Limb (tissue), 2 donors: ENCODE measurements around the gene PTPN20.
"Not testable (repeated sequence)": the region's sequence is repeated elsewhere in the genome, so short reads cannot be mapped to it uniquely, and the experiment has no call there.

ENCODE experiments used
- DNase-seq, 2 donors: peaks; one replicate each; pipeline ENCODE4 v3.0.0-alpha.2; 2016; ENCODE audit errors: extremely low spot score in 2 of 2

Gene PTPN20

DNA sequence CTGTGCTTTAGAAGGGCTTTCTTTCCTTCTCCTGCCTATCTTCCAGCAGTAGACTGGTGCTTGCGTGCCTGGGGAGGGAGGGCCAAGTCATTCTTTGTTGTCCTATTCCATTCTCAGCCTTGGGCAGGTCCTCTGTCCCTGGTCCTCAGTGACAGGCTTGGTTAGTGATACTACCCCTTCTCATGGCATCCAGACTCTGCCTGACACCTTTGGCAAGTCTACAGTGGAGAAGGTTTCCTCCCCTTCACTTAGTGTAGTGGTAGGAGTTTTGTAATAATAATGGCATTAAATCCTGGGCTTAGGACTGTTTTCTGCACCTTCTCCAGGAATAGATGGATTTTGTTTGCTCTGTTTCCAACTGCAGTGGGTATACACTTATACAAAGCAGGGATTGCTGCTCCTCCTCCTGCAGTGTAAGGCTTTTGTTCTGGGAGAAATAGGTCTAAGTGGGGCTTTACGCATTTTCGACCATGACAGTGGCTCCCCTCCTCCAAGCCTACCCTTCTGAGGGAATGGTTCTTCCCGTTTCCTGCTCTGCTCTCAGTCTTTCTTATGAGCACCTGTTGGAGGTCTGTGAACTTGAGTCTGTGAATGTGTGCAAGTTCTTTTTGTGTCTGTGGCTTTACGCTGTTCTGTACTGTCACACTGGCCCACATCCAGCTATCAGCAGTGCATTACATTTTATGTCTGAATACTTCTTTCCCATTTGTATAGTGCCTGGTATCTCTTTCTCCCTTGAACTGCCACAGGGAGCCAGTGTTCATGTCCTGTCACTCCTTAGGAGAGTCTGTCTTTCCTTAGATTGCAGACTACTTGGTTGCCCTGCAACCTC, 37.7 kb downstream of the PTPN20 start:
- DNase-seq, result not testable (repeated sequence)

DNA sequence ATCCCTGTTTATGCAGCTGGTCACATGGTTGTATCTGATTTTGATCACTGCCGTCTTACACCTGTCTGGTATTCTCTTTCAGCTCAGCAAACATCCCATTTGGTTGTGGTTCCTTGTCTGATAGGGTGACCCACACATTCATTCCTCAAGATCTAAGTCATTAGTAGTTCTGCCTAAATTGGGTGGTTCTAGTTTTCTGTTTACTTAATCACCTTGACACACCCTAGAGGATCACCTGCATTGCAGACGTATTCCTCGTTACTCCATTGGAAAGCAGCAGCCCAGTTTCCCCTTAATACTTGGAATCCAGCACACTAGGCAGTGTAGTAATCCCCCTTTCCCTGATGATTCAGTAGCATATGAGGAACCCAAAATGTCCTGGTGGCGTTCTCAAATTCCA, 41.3 kb downstream of the PTPN20 start:
- DNase-seq, result not testable (repeated sequence)

DNA sequence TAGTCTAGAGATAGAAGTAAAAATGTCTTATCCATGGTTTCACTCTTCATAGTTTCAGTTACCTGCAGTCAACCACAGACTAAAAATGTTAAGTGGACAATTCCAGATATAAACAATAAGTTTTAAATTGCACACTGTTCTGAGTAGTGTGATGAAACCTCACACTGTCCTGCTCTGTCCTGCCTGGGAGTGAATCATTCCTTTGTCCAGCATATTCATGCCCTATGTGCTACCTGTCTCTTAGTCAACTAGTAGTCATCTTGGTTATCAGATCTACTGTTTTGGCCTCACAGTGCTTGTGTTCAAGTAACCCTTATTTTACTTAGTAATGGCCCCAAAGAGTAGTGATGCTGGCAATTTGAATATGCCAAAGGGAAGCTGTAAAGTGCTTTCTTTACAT, 49.5 kb downstream of the PTPN20 start:
- not testable (repeated sequence) for DNase-seq

DNA sequence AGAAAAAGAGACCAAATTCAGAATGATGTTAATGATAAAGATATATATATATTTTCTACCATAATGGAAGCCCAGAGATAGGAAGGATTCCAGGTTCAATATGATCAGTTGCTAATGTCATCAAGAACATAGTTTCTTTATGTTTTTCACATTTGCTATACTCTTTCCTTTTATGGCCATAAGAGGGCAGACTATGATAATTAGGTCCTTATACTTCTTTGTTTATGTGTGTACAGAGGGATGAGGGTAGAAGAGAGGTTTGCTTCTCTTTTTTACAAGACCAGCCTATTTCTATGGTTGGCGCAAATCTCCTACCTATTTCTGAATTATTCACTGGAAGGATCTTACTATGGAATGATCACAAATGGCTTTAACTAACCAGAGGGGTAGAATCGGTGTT, 52.1 kb downstream of the PTPN20 start:
- not testable (repeated sequence) for DNase-seq

DNA sequence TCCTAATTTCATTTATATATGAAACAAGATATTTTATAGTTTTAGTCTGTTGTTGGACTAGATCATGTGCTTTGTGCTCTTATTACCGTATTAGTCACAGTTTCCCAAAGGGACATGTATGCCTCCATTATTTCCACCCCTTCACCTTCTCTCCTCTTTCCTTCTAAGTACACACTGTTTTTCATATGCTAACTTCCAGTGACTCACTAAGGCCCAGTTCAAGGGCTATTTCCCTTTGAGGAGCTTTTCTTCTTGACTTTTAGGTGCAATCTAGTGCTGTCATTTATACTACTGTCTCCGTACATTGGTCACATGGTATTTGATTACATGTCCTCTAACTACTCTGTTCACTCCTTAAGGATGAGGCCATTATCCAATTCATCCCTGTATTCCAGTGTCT, 55.8 kb downstream of the PTPN20 start:
- DNase-seq, result not testable (repeated sequence)

DNA sequence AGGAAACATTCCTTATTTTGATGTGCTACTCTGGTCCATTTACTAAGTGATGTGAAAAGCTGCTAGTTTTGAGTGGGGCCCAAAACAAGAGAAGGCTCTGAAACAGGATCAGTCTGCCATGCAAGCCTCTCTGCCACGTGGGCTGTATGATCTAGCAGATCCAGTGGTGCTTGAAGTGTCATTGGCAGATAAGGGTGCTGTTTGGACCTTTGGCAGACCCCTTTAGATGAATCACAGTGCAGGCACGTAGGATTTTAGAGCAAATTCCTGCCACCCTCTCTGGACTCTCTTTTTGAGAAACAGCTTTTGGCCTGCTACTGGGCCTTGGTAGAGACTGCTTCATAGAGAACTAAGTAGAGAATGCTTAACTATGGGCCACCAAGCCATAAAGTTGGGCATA, 69.0 kb downstream of the PTPN20 start:
- DNase-seq, result not testable (repeated sequence)

DNA sequence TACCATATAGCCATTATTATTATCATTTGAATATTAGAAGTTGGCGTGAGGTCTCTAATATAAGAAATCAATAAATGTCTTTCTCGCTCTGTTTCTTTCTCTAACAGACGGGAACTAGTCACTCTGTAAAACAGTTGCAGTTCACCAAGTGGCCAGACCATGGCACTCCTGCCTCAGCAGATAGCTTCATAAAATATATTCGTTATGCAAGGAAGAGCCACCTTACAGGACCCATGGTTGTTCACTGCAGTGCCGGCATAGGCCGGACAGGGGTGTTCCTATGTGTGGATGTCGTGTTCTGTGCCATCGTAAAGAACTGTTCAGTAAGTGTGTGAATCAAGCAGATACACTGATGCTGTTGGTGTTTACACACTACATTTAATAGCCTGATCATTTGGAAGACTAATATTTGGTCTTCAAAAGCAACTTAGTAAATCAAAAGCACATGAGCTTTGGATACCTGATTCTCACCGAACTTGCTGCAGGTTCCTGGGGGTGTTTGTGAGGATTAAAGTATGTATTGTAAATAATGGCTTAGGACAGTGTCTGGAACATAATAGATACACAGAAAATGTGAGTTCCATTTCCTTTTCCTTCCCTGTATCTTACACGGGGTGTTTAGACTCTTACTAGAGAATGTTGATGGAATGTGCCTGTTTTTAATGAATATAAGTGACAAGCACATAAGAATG, 76.2 kb downstream of the PTPN20 start:
- DNase-seq, result not testable (repeated sequence)

DNA sequence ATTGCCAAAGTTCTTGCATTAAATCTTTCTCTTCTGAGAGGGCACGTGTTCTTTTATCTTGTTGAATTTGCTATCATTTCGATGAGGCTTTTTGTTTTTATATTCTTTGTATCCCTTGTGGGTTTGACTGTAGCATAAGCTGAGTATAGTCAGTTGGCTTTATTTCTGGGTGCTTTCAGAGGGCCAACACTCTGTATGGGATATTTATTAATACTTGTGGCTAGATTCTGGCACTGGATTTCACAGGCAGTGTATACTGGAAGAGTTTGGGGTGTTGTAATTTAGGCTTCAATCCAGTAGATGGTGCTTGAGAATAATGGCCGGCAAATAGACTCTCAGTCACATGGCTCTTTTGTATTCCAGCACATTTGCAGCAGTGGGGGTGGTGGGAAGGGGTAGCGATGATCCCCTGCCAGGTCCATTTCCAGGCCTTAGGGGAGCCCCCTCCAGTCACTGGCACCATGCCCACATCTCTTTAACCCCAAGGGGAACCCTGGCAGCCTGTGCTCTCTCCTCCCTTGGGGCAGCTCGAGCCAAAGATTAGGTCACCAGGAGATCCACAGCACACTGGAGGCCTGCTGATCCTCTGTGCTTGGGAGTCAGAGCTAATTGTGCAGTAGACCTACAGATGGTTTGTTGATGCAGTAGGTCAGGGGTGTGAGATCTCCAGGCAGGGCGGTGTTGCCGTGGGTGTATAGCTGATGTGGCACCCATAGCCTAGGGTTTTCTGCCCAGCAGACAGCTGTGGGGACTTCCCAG, 81.8 kb downstream of the PTPN20 start:
- DNase-seq, result peak in 1 of 2 donors; percentile 23

DNA sequence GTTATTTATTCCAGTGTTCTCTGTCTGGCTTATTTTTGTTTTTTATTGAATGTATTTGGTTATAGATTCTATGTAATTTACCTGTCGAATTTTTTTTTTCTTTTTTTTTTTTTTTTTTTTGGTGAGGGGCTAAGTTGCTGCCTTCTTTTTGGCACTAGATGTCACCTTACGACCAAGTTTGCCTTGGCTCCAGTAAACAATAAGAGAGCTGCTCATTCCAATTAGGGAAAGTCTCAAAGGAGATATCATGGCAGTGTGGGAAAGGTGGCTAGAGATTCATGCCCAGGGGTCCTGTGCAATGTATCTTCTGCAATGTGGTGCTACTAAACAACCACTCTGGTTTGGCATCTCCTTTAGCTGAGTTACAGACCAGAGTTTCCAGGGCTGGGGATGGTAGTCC, 84.0 kb downstream of the PTPN20 start:
- DNase-seq, result no peak

DNA sequence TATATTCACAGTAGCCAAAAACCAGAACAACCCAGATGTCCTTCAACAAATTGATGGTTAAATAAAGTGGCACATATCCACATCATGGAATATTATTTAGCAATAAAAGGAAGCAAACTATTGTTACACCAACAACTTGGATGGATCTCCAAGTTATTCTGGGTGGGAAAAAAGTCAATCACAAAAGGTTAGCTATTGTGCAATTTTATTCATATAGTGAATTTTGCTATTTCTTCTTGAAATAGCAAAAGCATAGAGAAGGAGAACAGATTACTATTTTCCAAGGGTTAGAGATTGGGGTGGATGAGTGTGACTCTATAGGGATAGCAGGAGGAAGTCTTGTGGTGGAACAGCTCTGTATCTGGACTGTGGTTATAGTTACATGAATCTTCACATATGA, 87.0 kb downstream of the PTPN20 start:
- DNase-seq, result no peak

DNA sequence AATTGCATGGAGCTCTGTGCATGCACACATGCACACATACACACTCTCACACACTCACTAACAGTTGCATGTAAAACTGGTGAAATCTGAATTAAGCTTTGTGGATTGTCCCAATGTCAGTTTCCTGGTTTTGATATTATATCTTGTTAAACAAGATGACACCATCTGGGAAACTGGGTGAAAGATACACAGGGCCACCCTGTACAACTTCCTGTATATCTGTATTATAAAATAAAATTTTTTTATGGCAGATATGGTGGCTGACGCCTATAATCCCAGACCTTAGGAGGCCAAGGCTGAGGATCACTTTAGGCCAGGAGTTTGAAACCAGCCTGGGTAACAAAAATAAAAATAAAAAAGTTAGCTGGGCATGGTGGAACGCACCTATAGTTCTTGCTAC, 87.4 kb downstream of the PTPN20 start:
- no peak for DNase-seq

DNA sequence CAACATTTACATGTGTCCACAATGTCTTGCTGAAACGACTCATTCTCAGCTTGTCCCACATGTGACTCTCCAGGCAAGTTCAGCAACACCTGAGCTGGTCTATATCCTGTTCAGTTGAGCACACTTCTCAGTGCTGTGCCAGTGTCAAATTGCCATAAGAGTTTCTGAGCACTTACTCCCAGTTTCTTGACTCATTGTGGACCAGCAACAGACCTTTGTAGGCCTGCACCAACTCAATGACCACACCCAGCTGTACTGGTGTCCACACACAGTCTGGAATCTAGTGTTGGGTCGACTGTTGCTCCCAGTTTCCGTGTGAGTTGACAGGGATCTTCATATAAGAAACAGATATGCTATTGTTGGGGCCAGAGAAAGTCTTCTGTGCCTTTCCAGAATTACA, 88.0 kb downstream of the PTPN20 start:
- DNase-seq, result no peak

DNA sequence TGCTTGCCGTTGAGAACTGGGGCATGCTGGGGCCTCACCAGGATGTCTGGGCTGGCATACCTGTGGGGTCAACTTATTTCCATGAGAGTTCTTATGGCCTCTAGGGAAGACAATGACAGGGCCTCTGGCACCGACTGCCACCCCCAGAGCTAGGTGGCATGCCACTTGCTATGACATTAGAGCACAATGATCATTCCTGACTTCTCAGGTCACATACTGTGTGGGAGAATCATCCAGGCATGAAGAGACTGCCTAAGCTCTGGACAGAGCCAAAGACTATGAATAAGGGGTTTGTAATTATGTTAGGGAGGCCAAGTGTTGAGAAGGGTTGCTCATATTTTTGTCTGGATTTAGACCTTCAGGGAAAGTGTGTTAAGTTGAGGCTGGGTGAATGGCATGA, 97.5 kb downstream of the PTPN20 start:
- DNase-seq, result no peak

DNA sequence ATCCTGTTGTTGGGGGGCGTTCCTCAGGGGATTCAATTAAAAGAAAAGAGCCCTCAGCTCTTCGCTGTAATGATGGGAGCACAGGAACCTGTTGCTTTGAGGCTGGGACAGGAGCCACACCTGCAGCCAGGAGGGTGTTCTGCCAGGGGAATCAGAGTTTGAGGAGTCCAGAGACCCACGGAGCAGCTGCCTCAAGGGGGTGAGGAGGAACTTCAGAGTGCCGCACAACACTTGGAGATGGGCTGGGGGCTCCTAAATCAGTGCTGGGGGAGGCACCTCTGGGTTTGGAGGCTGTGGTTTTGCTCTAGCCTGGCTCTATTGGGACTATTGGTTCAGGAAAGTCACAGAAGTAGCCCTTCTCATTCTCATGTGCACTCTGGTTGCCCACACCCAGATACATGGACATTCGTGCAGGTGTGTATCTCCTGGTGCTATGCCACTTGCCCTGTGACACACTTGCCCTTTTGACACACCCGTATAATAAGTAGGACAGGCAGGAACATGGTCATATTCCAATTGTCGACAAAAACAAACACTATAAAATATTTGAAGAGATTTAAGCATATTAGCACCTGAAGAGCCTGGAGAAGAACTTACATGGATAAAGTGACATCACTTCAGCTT, 98.1 kb downstream of the PTPN20 start:
- DNase-seq, result no peak

DNA sequence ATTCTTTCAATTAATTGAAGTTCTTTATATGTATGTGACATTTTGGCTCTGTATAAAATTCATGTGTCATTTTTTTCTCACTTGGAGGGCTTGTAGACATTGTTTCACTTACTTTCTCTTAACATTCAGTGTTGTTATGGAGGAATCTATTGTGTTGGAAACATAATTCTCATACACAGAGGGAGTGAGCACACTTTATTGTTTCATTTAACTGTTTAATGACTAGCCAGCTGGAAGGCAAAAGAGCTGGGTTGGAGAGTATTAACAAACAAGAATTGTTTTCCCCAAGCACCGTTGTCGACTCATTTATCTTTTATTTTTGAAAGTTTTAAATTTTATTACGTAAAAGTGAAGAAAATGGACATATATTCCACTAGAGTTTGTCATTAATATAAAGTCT, 98.8 kb downstream of the PTPN20 start:
- no peak for DNase-seq

DNA sequence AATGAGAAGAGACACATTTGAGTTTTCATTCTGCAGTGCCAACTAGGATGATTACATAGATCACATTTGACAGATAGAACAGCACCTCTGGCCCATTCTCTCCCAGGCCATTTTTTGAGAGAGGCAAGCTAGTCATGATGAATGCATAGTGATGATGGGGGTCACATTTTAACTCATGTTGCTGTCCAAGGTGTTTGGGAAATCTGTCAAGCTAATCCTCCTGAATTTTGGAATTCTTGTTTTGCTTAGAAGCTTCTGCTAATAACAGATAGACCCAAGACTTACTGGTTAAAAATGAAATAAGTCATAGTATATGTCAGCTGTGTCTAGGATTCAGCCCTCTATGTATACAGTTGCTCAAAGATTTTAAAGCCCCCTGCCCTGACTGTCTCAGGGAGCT, 101.0 kb downstream of the PTPN20 start:
- no peak for DNase-seq

DNA sequence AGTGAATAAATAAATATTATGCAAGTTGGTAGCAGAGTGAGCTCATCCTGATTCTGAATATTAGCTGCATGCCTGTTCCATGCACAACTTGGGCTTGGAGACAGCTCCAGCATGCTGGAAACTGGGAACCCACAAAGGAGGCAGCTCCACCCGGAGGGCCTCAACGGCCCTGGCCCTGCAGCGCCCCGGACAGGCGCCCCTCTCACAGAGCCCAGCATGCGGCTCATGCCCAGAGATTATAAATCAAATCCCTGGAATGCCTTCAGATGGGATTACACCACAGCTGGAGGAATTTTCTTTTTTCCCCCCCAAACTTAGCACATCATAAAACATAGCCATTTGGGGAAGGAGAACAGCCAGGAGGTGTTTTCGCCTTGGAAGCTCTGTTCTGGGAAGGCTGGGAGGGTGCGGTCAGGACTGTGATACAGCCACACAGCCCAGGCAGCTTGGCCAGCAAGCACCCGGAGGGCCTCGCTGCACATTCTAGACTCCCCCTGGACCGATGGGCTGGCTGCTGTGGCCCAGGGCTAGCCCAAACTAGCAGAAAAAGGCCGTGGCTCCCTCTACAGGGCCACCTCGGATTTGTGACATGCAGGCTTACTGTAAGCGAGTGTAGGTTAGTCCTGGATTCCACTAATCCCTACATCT, 102.4 kb downstream of the PTPN20 start:
- peak in 1 of 2 donors; percentile 35 for DNase-seq

DNA sequence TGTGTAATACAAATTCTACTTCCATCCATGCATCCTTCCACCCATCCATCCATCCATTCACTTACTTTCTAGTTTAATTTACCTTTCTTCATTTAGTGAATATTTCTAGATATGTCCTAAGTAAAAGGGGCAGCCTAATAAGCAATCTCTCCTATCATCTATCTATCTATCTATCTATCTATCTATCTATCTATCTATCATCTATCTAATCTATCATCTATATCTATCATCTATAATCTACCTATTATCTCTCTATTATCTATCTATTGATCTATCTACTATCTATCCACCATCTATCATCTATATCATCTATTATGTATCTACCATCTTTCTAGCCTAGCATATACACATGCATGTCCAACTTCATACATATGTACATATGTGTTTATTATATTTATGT, 104.2 kb downstream of the PTPN20 start:
- no peak for DNase-seq

DNA sequence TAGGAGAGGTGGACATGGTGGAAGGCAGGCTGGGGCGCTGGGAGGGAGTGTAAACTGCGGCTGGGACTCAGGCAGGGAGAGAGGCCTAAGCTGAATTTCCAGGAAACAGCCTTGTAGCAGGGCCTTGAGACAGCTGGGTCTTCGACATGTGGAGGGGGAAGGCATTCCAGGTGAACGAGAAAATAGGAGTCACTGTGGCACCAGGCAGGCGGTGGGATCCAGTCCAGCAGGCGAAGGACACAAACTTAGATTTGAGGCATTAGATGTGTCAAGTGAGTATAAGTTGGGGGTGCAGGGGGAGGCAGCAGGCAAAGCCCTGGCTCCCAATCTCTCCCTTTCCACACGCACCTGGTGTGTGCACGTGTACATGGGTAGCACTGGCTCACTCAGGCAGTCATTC, 105.3 kb downstream of the PTPN20 start:
- DNase-seq, result no peak

DNA sequence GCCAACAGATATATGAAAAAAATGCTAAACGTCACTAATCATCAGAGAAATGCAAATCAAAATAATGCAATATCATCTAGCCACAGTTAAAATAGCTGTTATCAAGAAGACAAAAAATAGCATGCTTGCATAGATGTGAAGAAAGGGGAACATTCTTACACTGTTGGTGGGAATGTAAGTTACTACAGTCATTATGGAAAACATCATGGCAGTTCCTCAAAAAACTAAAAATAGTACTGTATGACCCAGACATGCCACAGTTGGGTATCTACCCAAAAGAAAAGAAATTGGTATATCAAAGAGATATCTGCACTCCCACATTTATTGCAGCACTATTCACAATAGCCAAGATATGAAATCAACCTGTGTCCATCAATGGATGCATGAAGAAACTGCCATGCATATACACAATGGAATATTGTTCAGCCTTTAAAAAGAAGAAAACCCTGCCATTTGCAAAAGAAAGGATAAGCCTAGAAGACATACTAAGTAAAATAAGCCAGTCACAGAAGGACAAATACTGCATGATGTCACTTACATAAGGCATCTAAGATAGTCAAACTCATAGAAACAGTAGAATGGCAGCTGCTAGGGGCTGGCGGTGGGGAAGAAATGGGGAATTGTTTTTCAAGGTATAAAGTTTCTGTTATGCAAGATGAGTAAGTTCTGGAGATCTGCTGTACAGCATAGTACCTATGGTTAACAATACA, 107.0 kb downstream of the PTPN20 start:
- DNase-seq, result no peak
